Measurements from ENCODE around the gene RALGAPA1. TPM values are rescaled to one million over a fixed set of nuclear protein-coding genes. Genes with fewer than 3 reads are reported as not detected.

The RALGAPA1 gene
- total RNA-seq, 1 donor from 2014 or later, result 29.0 TPM

GRCh38 chr14:35730871-35731270 lies 78.2 kb downstream of the RALGAPA1 start:
- peaks cover 21% of the 10 kb centered on the region for H3K4me1 Mint-ChIP-seq (ENCODE audit: unreplicated experiment)
- peaks cover 30% of the 10 kb centered on the region for H3K36me3 Mint-ChIP-seq (ENCODE audit: low read depth, unreplicated experiment)
- DNase-seq (ENCODE audit: low spot score), result no peak
- peak overlapping the region; percentile 26 for H3K4me3 Mint-ChIP-seq (ENCODE audit: unreplicated experiment)
- TF ChIP-seq CTCF (IDR thresholded peaks at IDR 0.05; ENCODE audit: unreplicated experiment), result no peak
- H3K9me3 Mint-ChIP-seq (ENCODE audit: unreplicated experiment), result no peaks in the 10 kb centered on the region
- no peak overlapping the region for H3K27ac Mint-ChIP-seq (ENCODE audit: unreplicated experiment)
- no peaks in the 10 kb centered on the region for H3K27me3 Mint-ChIP-seq (ENCODE audit: unreplicated experiment)

- Mint-ChIP-seq H3K27me3 (ENCODE audit: unreplicated experiment) (no peaks in the 10 kb centered on the region), H3K27ac (ENCODE audit: unreplicated experiment) (peak overlapping the region; percentile 6), H3K4me3 (ENCODE audit: unreplicated experiment) (no peak overlapping the region), H3K4me1 (ENCODE audit: unreplicated experiment) (peaks cover 21% of the 10 kb centered on the region), H3K36me3 (ENCODE audit: low read depth, unreplicated experiment) (peaks cover 13% of the 10 kb centered on the region), H3K9me3 (ENCODE audit: unreplicated experiment) (no peaks in the 10 kb centered on the region)
- DNase-seq (ENCODE audit: low spot score), result no peak
- TF ChIP-seq CTCF (IDR thresholded peaks at IDR 0.05; ENCODE audit: unreplicated experiment), result no peak
These were observed 81.3 kb downstream of the RALGAPA1 start for GRCh38 chr14:35727764-35728163.

DNA sequence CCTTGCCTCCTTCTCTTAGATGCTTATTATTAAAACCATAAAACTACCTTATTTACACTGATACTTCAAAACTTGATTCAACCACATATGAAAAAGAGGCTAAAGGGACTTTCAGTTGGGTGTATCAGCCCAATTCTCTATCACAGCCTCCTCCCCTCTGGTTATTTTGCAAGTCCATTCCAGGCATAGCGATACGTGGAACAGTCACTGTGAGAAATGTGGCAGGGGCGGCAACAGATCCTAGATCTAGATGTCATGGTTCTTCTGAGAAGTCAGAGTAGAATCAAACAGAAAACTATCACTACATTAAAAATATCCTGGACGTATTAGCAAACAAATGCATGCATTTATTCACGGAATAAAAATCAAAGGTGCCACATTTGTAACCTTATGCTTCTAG lies 83.2 kb downstream of the RALGAPA1 start:
- H3K36me3 Mint-ChIP-seq (ENCODE audit: low read depth, unreplicated experiment), result peaks cover 13% of the 10 kb centered on the region
- H3K4me1 Mint-ChIP-seq (ENCODE audit: unreplicated experiment), result peaks cover 20% of the 10 kb centered on the region
- H3K9me3 Mint-ChIP-seq (ENCODE audit: unreplicated experiment), result no peaks in the 10 kb centered on the region
- H3K27me3 Mint-ChIP-seq (ENCODE audit: unreplicated experiment), result no peaks in the 10 kb centered on the region
- no peak overlapping the region for H3K4me3 Mint-ChIP-seq (ENCODE audit: unreplicated experiment)
- TF ChIP-seq CTCF (IDR thresholded peaks at IDR 0.05; ENCODE audit: unreplicated experiment), result no peak
- H3K27ac Mint-ChIP-seq (ENCODE audit: unreplicated experiment), result no peak overlapping the region
- DNase-seq (ENCODE audit: low spot score), result no peak

DNA sequence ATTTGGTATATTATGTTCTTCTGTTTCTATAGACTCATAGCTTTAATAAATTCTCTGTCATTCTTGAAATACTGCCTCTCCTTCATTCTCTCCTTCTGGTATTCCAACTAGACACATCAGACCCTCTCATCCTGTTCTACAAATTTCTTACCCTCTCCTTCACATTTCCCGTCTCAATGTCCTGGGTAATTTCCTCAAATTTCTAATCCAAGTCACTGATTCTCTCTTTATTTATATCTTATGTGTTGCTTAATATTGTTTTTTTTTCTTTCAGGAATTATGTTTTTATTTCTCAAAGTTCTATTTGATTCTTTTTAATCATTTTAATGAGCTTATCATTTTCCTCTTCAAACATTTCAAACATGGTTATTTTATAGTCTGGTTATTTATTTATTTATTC lies 94.0 kb downstream of the RALGAPA1 start:
- TF ChIP-seq CTCF (IDR thresholded peaks at IDR 0.05; ENCODE audit: unreplicated experiment), result no peak
- Mint-ChIP-seq H3K4me3 (ENCODE audit: unreplicated experiment) (no peak overlapping the region), H3K27ac (ENCODE audit: unreplicated experiment) (no peak overlapping the region), H3K9me3 (ENCODE audit: unreplicated experiment) (no peaks in the 10 kb centered on the region), H3K36me3 (ENCODE audit: low read depth, unreplicated experiment) (peaks cover 7% of the 10 kb centered on the region), H3K27me3 (ENCODE audit: unreplicated experiment) (no peaks in the 10 kb centered on the region), H3K4me1 (ENCODE audit: unreplicated experiment) (no peaks in the 10 kb centered on the region)
- no peak for DNase-seq (ENCODE audit: low spot score)

- H3K4me1 Mint-ChIP-seq (ENCODE audit: unreplicated experiment), result no peaks in the 10 kb centered on the region
- H3K36me3 Mint-ChIP-seq (ENCODE audit: low read depth, unreplicated experiment), result peaks cover 3% of the 10 kb centered on the region
- no peak overlapping the region for H3K27ac Mint-ChIP-seq (ENCODE audit: unreplicated experiment)
- no peaks in the 10 kb centered on the region for H3K9me3 Mint-ChIP-seq (ENCODE audit: unreplicated experiment)
- peaks cover 3% of the 10 kb centered on the region for H3K27me3 Mint-ChIP-seq (ENCODE audit: unreplicated experiment)
- H3K4me3 Mint-ChIP-seq (ENCODE audit: unreplicated experiment), result no peak overlapping the region
- no peak for TF ChIP-seq CTCF (IDR thresholded peaks at IDR 0.05; ENCODE audit: unreplicated experiment)
- no peak for DNase-seq (ENCODE audit: low spot score)
These were observed 96.6 kb downstream of the RALGAPA1 start for GRCh38 chr14:35712466-35712865.

All from endothelial cell (in vitro differentiated cells).